ENCODE data around the gene WDR27.
A peak's percentile ranks its signal among the peaks of the same experiment; 100 is the strongest.

WDR27 gene

DNA sequence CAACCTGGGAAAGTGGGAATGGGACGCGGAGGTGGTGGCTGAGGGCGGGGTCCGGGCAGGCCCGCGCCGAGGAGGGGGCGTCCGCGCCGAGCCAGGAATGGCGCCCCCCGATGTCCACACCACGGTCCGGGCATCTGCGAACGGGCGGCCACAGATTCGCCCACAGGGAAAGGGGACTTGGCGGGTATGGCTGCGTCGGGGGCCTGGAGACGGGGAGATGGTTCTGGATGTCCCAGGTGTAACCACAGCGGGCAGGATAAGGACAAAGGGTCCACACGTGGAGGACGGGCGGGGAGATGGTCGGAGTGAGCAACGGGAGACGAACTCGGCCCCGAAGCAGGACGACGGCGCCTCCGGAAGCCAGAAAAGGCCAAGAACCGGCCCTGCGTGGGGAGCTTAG, 124.6 kb downstream of the WDR27 start:
- H3K4me3 ChIP-seq (ENCODE audit: low read depth in 1 of 5, low read length in 5 of 5), result peak overlapping the region in 2 of 5 donors; percentile 11 to 17
- peaks cover 0 to 6% (median 2%) of the 10 kb centered on the region in 5 donors for H3K36me3 ChIP-seq (ENCODE audit: control insufficient read depth in 5 of 5, insufficient read depth in 5 of 5, low read length in 5 of 5)
- H3K9me3 ChIP-seq (ENCODE audit: control insufficient read depth in 5 of 5, low read length in 5 of 5), result no peaks in the 10 kb centered on the region
- no peak overlapping the region for H3K9ac ChIP-seq (ENCODE audit: low read length in 5 of 5)
- no peak overlapping the region for H3K27ac ChIP-seq (ENCODE audit: low read depth, low read length)
- H3K27me3 ChIP-seq (ENCODE audit: control insufficient read depth in 5 of 5, insufficient read depth in 4 of 5, low read length in 5 of 5), result no peaks in the 10 kb centered on the region
- H3K4me1 ChIP-seq (ENCODE audit: control insufficient read depth in 5 of 5, insufficient read depth in 5 of 5, low read length in 5 of 5), result no peaks in the 10 kb centered on the region

DNA sequence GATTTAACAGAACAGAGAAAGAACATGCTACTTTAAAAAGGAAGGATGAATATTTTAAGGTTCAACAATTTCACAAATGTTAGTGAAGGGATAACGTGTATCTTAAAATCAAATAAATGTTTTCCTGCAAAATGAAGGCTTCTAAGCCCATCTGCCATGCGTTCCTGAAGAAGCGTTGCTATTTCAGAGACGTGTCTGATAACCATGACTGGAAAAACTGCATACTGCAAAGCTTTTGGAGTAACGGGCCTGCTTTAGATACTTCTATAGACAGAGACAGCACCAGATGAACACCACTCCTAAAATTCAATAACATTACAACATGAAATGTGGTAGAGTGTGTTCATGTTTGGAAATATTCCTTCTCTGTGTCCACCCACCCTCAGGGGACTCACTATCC, 126.0 kb downstream of the WDR27 start:
- H3K9me3 ChIP-seq (ENCODE audit: control insufficient read depth in 5 of 5, low read length in 5 of 5), result no peaks in the 10 kb centered on the region
- H3K27me3 ChIP-seq (ENCODE audit: control insufficient read depth in 5 of 5, insufficient read depth in 4 of 5, low read length in 5 of 5), result no peaks in the 10 kb centered on the region
- no peak overlapping the region for H3K27ac ChIP-seq (ENCODE audit: low read depth, low read length)
- H3K36me3 ChIP-seq (ENCODE audit: control insufficient read depth in 5 of 5, insufficient read depth in 5 of 5, low read length in 5 of 5), result no peaks in the 10 kb centered on the region
- no peak overlapping the region for H3K9ac ChIP-seq (ENCODE audit: low read length in 5 of 5)
- H3K4me1 ChIP-seq (ENCODE audit: control insufficient read depth in 5 of 5, insufficient read depth in 5 of 5, low read length in 5 of 5), result no peaks in the 10 kb centered on the region
- no peak overlapping the region for H3K4me3 ChIP-seq (ENCODE audit: low read depth in 1 of 5, low read length in 5 of 5)

DNA sequence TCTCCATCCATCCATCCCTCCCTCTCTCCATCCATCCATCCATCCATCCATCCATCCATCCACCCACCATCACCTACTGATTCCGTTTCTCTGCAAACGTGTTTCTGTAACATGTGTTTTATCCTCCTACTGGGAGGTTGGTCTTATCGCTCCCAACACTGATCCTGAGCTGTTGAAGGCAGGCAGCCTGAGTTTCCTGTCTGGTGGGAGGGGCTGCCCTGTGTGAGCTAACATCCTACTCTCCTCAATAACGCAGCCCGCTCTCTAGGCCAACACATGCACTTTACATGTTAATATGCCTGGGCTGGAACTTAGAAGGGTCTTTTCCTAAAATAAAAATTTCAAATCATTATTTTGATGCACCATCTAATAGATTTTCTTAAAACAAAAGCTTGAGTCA, 126.5 kb downstream of the WDR27 start:
- no peak overlapping the region for H3K27ac ChIP-seq (ENCODE audit: low read depth, low read length)
- no peak overlapping the region for H3K9ac ChIP-seq (ENCODE audit: low read length in 5 of 5)
- no peak overlapping the region for H3K4me3 ChIP-seq (ENCODE audit: low read depth in 1 of 5, low read length in 5 of 5)
- no peaks in the 10 kb centered on the region for H3K36me3 ChIP-seq (ENCODE audit: control insufficient read depth in 5 of 5, insufficient read depth in 5 of 5, low read length in 5 of 5)
- H3K27me3 ChIP-seq (ENCODE audit: control insufficient read depth in 5 of 5, insufficient read depth in 4 of 5, low read length in 5 of 5), result no peaks in the 10 kb centered on the region
- H3K9me3 ChIP-seq (ENCODE audit: control insufficient read depth in 5 of 5, low read length in 5 of 5), result no peaks in the 10 kb centered on the region
- no peaks in the 10 kb centered on the region for H3K4me1 ChIP-seq (ENCODE audit: control insufficient read depth in 5 of 5, insufficient read depth in 5 of 5, low read length in 5 of 5)

DNA sequence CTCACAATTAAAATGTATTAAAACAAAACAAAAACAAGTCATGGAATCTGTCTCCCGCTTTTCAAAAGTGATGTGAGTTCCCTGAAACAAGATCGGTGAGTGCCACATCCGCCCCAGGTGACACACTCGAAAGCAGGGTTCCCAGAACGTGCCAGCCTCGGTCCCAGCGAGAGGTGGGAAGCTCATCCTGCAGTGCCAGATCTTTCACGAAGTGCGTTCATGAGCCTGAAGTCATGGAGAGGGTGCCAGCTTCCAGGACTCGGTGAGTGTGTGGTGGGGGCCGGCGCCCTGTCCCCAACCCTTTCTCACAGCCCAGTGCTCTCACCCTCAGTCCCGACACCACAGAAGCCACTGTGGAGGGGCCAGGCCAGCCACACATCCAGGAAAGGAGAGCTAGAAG, 127.4 kb downstream of the WDR27 start:
- peaks cover 0 to 6% (median 0%) of the 10 kb centered on the region in 5 donors for H3K36me3 ChIP-seq (ENCODE audit: control insufficient read depth in 5 of 5, insufficient read depth in 5 of 5, low read length in 5 of 5)
- no peaks in the 10 kb centered on the region for H3K27me3 ChIP-seq (ENCODE audit: control insufficient read depth in 5 of 5, insufficient read depth in 4 of 5, low read length in 5 of 5)
- no peak overlapping the region for H3K4me3 ChIP-seq (ENCODE audit: low read depth in 1 of 5, low read length in 5 of 5)
- no peaks in the 10 kb centered on the region for H3K9me3 ChIP-seq (ENCODE audit: control insufficient read depth in 5 of 5, low read length in 5 of 5)
- no peaks in the 10 kb centered on the region for H3K4me1 ChIP-seq (ENCODE audit: control insufficient read depth in 5 of 5, insufficient read depth in 5 of 5, low read length in 5 of 5)
- H3K9ac ChIP-seq (ENCODE audit: low read length in 5 of 5), result no peak overlapping the region
- H3K27ac ChIP-seq (ENCODE audit: low read depth, low read length), result no peak overlapping the region

DNA sequence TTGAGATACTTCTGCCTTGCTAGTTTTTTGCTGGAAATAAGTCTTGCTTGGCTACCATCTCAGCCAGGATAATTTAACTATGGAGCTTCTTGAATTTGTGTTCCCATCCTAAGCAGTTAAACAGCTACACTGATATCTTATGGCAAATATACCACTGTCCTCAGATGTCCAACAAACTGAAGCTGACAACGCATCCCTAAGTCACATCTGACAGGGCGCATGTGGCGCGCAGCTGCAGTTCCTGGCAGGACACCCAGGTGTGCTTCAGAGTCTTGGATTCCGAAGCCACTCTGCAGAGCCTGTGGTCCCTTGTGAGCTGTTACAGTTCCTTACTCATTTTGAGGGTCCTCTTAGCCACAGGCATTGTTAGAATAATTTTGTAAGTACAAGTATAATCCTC, 127.9 kb downstream of the WDR27 start:
- Histone ChIP-seq H3K27me3 (ENCODE audit: control insufficient read depth in 5 of 5, insufficient read depth in 4 of 5, low read length in 5 of 5) (no peaks in the 10 kb centered on the region), H3K9ac (ENCODE audit: low read length in 5 of 5) (no peak overlapping the region), H3K36me3 (ENCODE audit: control insufficient read depth in 5 of 5, insufficient read depth in 5 of 5, low read length in 5 of 5) (peaks cover 0 to 6% (median 0%) of the 10 kb centered on the region in 5 donors), H3K27ac (ENCODE audit: low read depth, low read length) (no peak overlapping the region), H3K9me3 (ENCODE audit: control insufficient read depth in 5 of 5, low read length in 5 of 5) (no peaks in the 10 kb centered on the region), H3K4me3 (ENCODE audit: low read depth in 1 of 5, low read length in 5 of 5) (no peak overlapping the region), H3K4me1 (ENCODE audit: control insufficient read depth in 5 of 5, insufficient read depth in 5 of 5, low read length in 5 of 5) (no peaks in the 10 kb centered on the region)

DNA sequence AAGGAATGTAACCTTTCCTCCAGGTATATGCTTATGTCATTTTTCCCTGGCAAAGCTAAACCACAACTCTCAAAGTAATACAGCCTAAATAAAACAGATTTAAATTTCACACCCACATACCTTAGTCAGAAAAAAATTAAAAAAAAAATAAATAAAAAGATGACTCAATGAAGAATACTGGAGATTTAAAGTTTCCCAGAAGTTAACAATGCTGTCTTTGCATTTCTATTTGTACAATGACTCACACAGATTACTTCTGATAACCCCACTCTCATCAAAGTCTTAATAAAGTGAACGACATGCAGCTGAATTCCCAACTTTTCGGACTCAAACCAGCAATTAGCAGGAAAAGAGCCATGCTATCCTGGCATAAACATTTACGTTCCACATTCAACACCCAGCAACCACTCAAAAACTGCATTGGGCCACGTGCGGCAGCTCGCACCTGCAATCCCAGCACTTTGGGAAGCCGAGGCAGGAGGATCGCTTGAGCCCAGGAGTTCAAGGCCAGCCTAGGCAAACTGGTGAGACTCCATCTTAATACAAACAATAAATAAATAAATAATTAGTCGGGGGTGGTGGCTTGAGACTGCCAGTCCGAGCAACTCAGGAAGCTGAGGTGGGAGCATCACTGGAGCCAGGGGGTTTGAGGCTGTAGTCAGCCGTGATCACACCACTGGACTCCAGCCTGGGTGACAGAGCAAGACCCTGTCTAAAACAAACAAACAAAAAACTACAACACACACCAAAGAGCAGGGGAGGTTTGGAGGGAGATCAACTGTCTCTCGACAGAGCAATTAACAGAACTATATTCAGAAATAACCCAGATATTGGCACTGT, 130.5 kb downstream of the WDR27 start:
- peaks cover 0 to 6% (median 0%) of the 10 kb centered on the region in 5 donors for H3K36me3 ChIP-seq (ENCODE audit: control insufficient read depth in 5 of 5, insufficient read depth in 5 of 5, low read length in 5 of 5)
- H3K4me1 ChIP-seq (ENCODE audit: control insufficient read depth in 5 of 5, insufficient read depth in 5 of 5, low read length in 5 of 5), result no peaks in the 10 kb centered on the region
- H3K4me3 ChIP-seq (ENCODE audit: low read depth in 1 of 5, low read length in 5 of 5), result no peak overlapping the region
- no peaks in the 10 kb centered on the region for H3K27me3 ChIP-seq (ENCODE audit: control insufficient read depth in 5 of 5, insufficient read depth in 4 of 5, low read length in 5 of 5)
- H3K9me3 ChIP-seq (ENCODE audit: control insufficient read depth in 5 of 5, low read length in 5 of 5), result no peaks in the 10 kb centered on the region
- H3K9ac ChIP-seq (ENCODE audit: low read length in 5 of 5), result no peak overlapping the region
- no peak overlapping the region for H3K27ac ChIP-seq (ENCODE audit: low read depth, low read length)

DNA sequence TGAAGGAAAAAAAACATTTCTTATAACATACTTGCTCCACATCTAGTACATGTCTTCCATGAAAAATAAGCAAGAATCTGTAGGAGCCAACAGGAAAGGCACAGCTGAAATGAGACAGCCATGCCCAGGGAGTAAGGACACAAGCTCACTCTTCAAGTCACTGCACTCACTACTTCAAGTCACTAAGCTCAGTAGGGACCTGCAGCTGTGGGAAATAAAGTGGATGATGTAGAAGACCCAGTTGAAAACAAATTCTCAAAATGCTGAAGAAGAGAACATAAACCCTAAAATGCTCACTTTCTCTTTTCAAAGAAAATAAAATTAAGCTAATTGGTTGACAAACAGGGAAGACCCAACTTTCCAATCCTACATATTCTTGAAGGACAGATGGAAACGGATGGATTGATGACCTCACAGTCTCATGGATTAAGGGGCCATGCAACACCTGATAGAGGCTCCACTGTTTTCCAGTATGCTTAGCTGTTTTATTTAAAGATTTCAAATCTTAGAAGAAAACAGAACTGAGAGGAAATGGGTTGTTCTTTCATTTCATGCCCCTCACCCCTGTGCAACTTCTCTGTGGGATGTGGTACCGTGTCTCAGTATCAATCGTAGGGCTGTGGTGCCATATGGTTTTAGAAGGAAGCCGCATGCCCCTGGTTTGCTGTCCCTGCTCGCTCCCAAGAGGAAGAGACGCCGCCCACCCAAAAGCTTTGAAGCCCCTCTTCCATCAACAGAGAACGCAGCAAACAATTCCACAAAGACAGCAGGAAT, 133.3 kb downstream of the WDR27 start:
- no peak overlapping the region for H3K4me3 ChIP-seq (ENCODE audit: low read depth in 1 of 5, low read length in 5 of 5)
- no peaks in the 10 kb centered on the region for H3K9me3 ChIP-seq (ENCODE audit: control insufficient read depth in 5 of 5, low read length in 5 of 5)
- no peaks in the 10 kb centered on the region for H3K27me3 ChIP-seq (ENCODE audit: control insufficient read depth in 5 of 5, insufficient read depth in 4 of 5, low read length in 5 of 5)
- no peak overlapping the region for H3K27ac ChIP-seq (ENCODE audit: low read depth, low read length)
- no peak overlapping the region for H3K9ac ChIP-seq (ENCODE audit: low read length in 5 of 5)
- peaks cover 0 to 6% (median 0%) of the 10 kb centered on the region in 5 donors for H3K36me3 ChIP-seq (ENCODE audit: control insufficient read depth in 5 of 5, insufficient read depth in 5 of 5, low read length in 5 of 5)
- H3K4me1 ChIP-seq (ENCODE audit: control insufficient read depth in 5 of 5, insufficient read depth in 5 of 5, low read length in 5 of 5), result no peaks in the 10 kb centered on the region

DNA sequence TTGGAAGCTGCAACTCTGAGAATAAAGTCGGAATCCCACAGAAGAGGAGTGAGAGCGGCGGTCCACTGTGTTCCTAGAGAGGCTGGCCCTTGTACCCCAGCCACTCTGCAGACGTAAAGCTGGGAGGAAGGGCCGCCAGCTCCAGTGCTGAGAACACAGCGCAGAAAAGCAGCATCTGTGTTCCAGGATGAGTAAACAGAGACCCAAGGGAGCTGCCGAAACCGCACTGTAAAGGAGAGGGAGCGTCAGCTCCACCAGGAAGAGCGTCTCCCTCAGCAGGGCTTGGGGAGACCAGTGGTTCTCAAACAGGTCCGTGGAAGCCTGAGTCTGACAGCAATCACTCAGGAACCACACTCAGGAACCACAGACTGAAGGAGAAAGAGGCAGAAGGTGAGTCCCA, 134.0 kb downstream of the WDR27 start:
- H3K4me1 ChIP-seq (ENCODE audit: control insufficient read depth in 5 of 5, insufficient read depth in 5 of 5, low read length in 5 of 5), result no peaks in the 10 kb centered on the region
- no peak overlapping the region for H3K27ac ChIP-seq (ENCODE audit: low read depth, low read length)
- no peaks in the 10 kb centered on the region for H3K27me3 ChIP-seq (ENCODE audit: control insufficient read depth in 5 of 5, insufficient read depth in 4 of 5, low read length in 5 of 5)
- no peak overlapping the region for H3K9ac ChIP-seq (ENCODE audit: low read length in 5 of 5)
- no peak overlapping the region for H3K4me3 ChIP-seq (ENCODE audit: low read depth in 1 of 5, low read length in 5 of 5)
- no peaks in the 10 kb centered on the region for H3K9me3 ChIP-seq (ENCODE audit: control insufficient read depth in 5 of 5, low read length in 5 of 5)
- H3K36me3 ChIP-seq (ENCODE audit: control insufficient read depth in 5 of 5, insufficient read depth in 5 of 5, low read length in 5 of 5), result peaks cover 0 to 6% (median 0%) of the 10 kb centered on the region in 5 donors

DNA sequence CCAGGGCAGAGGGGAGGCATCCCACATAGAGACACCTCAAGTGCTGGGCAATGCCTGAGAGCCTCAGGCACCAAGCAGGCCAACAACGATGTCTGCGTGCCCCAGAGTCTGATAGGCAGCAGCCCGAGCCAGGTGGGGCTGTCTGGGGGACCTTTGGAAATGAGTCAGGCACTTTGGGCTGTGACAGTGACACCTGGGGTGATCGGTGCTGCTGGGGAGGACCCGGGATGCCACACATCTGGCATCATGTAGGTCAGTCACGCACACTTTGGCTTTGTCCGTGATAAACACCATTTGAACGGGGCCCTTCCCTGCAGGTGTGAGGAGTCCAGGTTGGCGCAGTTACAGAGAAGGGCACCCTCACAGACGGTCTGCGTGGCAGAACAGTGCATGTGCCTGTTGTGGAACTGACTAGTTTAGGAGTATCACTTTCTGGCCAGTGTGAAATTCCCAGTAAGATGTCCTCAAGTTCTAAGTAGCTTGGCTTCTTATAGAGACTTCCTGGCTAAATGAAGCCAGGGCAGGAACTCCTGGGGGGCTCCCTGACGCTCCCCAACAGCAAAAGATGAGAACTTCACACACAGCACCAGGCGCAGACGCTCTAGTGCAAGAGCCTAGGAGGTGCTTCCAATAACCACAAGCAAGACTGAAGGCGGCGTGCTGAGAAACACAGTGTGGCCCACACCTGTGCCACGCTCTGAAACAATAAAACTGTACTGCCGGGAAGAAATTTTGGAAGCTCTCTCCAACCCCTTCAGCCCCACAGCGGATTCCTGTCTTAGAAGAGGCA, 134.7 kb downstream of the WDR27 start:
- Histone ChIP-seq H3K27ac (ENCODE audit: low read depth, low read length) (no peak overlapping the region), H3K4me1 (ENCODE audit: control insufficient read depth in 5 of 5, insufficient read depth in 5 of 5, low read length in 5 of 5) (no peaks in the 10 kb centered on the region), H3K36me3 (ENCODE audit: control insufficient read depth in 5 of 5, insufficient read depth in 5 of 5, low read length in 5 of 5) (peaks cover 0 to 6% (median 0%) of the 10 kb centered on the region in 5 donors), H3K9me3 (ENCODE audit: control insufficient read depth in 5 of 5, low read length in 5 of 5) (no peaks in the 10 kb centered on the region), H3K9ac (ENCODE audit: low read length in 5 of 5) (no peak overlapping the region), H3K4me3 (ENCODE audit: low read depth in 1 of 5, low read length in 5 of 5) (no peak overlapping the region), H3K27me3 (ENCODE audit: control insufficient read depth in 5 of 5, insufficient read depth in 4 of 5, low read length in 5 of 5) (no peaks in the 10 kb centered on the region)

All from subcutaneous abdominal adipose tissue (tissue), 5 donors.